K562 (cell line): Measurements from ENCODE around the gene YPEL1. TPM values are rescaled to one million over a fixed set of nuclear protein-coding genes. Genes with fewer than 3 reads are reported as not detected.

Experiments used
- BCLAF1 ChIP-seq, 2 experiments: fragments of 450-650 bp in 1 of 2; IDR thresholded peaks; 2 replicates each; pipeline ENCODE4 v1.6.1; 2011 to 2017; ENCODE audit warnings: low read depth in 2 of 2, antibody characterized with exemption in 1 of 2, borderline replicate concordance in 1 of 2, low read length in 1 of 2, mild to moderate bottlenecking in 1 of 2, mixed read lengths in 1 of 2; ENCODE audit not compliant: control insufficient read depth in 1 of 2
- KDM5B ChIP-seq: fragments of 200-600 bp; sonication (generic); IDR thresholded peaks from 2 replicates; pipeline ENCODE4 v1.6.1; 2012; ENCODE audit warnings: low read depth, mild to moderate bottlenecking, moderate library complexity, low read length, control low read depth, inconsistent platforms; ENCODE audit not compliant: insufficient replicate concordance
- SMARCA5 ChIP-seq: fragments of 450-650 bp; IDR thresholded peaks from 2 replicates; pipeline ENCODE4 v1.6.1; 2016
- SUPT5H ChIP-seq: fragments of 450-650 bp; IDR thresholded peaks from 2 replicates; pipeline ENCODE4 v1.6.1; 2016
- polyA plus RNA-seq, 8 experiments: library from polyadenylated mRNA; depleted of rRNA in 4 of 8; stranded (reverse) in 5 of 8; unstranded in 3 of 8; fragments of >200 nt; fragmentation: Nextera tagmentation in 2 of 8; fragmentation: Illumina TruSeq in 1 of 8; extraction: Ambion mirVana in 2 of 8; extraction: Trizol in 1 of 8; gene quantifications; 2 replicates each; pipeline versions ENCODE4 v1.2.1 to v1.2.3, GENCODE V29; 2011 to 2014; ENCODE audit warnings: inconsistent platforms in 1 of 8, missing spikeins in 1 of 8
- total RNA-seq, 7 experiments: library from RNA; depleted of rRNA in 6 of 7; stranded (reverse); fragments of >200 nt in 6 of 7; fragmentation: Illumina TruSeq in 2 of 7; extraction: Trizol in 2 of 7; gene quantifications; 2 replicates each; pipeline versions ENCODE4 v1.2.1 to v1.2.3, GENCODE V29; 2011 to 2021; ENCODE audit warnings: low replicate concordance in 1 of 7
- TF ChIP-seq, protein P1 (sequence below): fragments of 450-650 bp; conservative IDR thresholded peaks from 2 replicates; pipeline ENCODE4 v1.6.1; 2016; ENCODE audit warnings: missing genetic modification characterization, low read depth, mild to moderate bottlenecking, missing compliant biosample characterization, moderate library complexity

Gene YPEL1
- total and polyA plus RNA-seq, 9 of the 15 experiments (the other 6 are each of a cell fraction or from before 2014, with no cell fraction given), result 0.07 to 2.2 (median 0.46) TPM

- TF ChIP-seq, protein P1, sequence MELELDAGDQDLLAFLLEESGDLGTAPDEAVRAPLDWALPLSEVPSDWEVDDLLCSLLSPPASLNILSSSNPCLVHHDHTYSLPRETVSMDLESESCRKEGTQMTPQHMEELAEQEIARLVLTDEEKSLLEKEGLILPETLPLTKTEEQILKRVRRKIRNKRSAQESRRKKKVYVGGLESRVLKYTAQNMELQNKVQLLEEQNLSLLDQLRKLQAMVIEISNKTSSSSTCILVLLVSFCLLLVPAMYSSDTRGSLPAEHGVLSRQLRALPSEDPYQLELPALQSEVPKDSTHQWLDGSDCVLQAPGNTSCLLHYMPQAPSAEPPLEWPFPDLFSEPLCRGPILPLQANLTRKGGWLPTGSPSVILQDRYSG, result no peak
- TF ChIP-seq BCLAF1 (IDR thresholded peaks at IDR 0.05; ENCODE audit: borderline replicate concordance in 1 of 2, control insufficient read depth in 1 of 2, low read depth in 2 of 2, low read length in 1 of 2), result no peak
- no peak for TF ChIP-seq SMARCA5
- no peak for TF ChIP-seq KDM5B
- TF ChIP-seq SUPT5H, result 0 out of 2 replicates have a peak, but pooled peaks have one; percentile 18
- TF ChIP-seq, all 486 proteins: peak for 32
Observed at GRCh38 chr22:21681566-21682370, 53.8 kb downstream of the YPEL1 start (continued).
